ENCODE results near the gene PNPLA7. TPM values are rescaled to one million over a fixed set of nuclear protein-coding genes. Genes with fewer than 3 reads are reported as not detected.

Gene PNPLA7
- total RNA-seq, 2 experiments from 2014 or later = 1.5 to 10.2 TPM

GRCh38 chr9:137590469-137591383, 40.5 kb upstream of the PNPLA7 start, which contains the start of gene ZMYND19:
Gene ZMYND19 (minus strand): TSS chr9:137590512. CDS start chr9:137590263, 249 bp downstream.
- H3K36me3 ChIP-seq (ENCODE audit: insufficient read depth, low read length) = peaks cover 37% of the 10 kb centered on the region
- CTCF ChIA-PET (ENCODE audit: unreplicated experiment) = interaction anchor here (1.2 kb wide), 1 partner anchor 79 kb away, joined by 3 read pairs; no protein-coding TSS in a partner anchor
- H3K9me3 ChIP-seq (ENCODE audit: low read length) = no peaks in the 10 kb centered on the region
- H3K4me3 ChIP-seq (ENCODE audit: low read depth, low read length, poor library complexity, severe bottlenecking) = peak within 1 kb of the TSS; percentile 96
- no peaks in the 10 kb centered on the region for H3K9me2 ChIP-seq (ENCODE audit: insufficient read depth, low read length)
- H2AFZ ChIP-seq (ENCODE audit: low read length) = peak within 1 kb of the TSS; percentile 92; the same call in 1 of the 2 replicates
- intact Hi-C loops (cut with micrococcal nuclease; ENCODE audit: unreplicated experiment) = loop anchor here (1.0 to 2.0 kb wide), 2 partner anchors 14 to 15 kb away; partner anchors contain the start of gene ARRDC1
- H3K4me1 ChIP-seq (ENCODE audit: insufficient read depth, low read length, poor library complexity, severe bottlenecking) = peaks cover 13% of the 10 kb centered on the region
- H4K20me1 ChIP-seq (ENCODE audit: insufficient read depth, low read length) = peaks cover 8% of the 10 kb centered on the region
- H3K4me2 ChIP-seq (ENCODE audit: low read length) = peak within 1 kb of the TSS; percentile 93
- peak; percentile 93 for DNase-seq (ENCODE audit: low spot score)
- POLR2A ChIA-PET = interaction anchor here (0.5 to 1.1 kb wide), 5 partner anchors 10 to 37 kb away, joined by 3 to 7 read pairs (median 3); partner anchors contain the start of gene ARRDC1
- peak within 1 kb of the TSS; percentile 29 for H3K27ac ChIP-seq (ENCODE audit: low read depth, low read length, poor library complexity, severe bottlenecking)
- no TSS peak for BruUV-seq (replicated peaks)
- H3K79me2 ChIP-seq (ENCODE audit: insufficient read depth, low read depth, low read length) = peaks cover 15% of the 10 kb centered on the region; the same call in 1 of the 2 replicates
- TF ChIP-seq EZH2phosphoT487 (IDR thresholded peaks at IDR 0.05; ENCODE audit: borderline replicate concordance, low read depth, low read length) (no peak), CTCF (conservative IDR thresholded peaks at IDR 0.05; ENCODE audit: low read length) (no peak)

GRCh38 chr9:137590123-137590468, 39.9 kb upstream of the PNPLA7 start:
- BruUV-seq (replicated peaks) = no TSS peak
- ChIA-PET POLR2A (interaction anchor here (0.5 kb wide), 1 partner anchor 15 kb away, joined by 4 read pairs; no protein-coding TSS in a partner anchor), CTCF (ENCODE audit: unreplicated experiment) (interaction anchor here (1.2 kb wide), 1 partner anchor 79 kb away, joined by 3 read pairs; no protein-coding TSS in a partner anchor)
- DNase-seq (ENCODE audit: low spot score) = no peak
- peak overlapping the region; percentile 93; the same call in 1 of the 2 replicates for H3K4me2 ChIP-seq (ENCODE audit: low read length)
- peak overlapping the region; percentile 76 for H3K4me3 ChIP-seq (ENCODE audit: low read depth, low read length, poor library complexity, severe bottlenecking)
- H4K20me1 ChIP-seq (ENCODE audit: insufficient read depth, low read length) = peaks cover 8% of the 10 kb centered on the region
- TF ChIP-seq EZH2phosphoT487 (IDR thresholded peaks at IDR 0.05; ENCODE audit: borderline replicate concordance, low read depth, low read length) (no peak), CTCF (conservative IDR thresholded peaks at IDR 0.05; ENCODE audit: low read length) (no peak)
- intact Hi-C loops (cut with micrococcal nuclease; ENCODE audit: unreplicated experiment) = loop anchor here (1.0 to 2.0 kb wide), 2 partner anchors 13 to 15 kb away; partner anchors contain the start of gene ARRDC1
- peaks cover 43% of the 10 kb centered on the region for H3K36me3 ChIP-seq (ENCODE audit: insufficient read depth, low read length)
- peaks cover 15% of the 10 kb centered on the region; the same call in 1 of the 2 replicates for H3K79me2 ChIP-seq (ENCODE audit: insufficient read depth, low read depth, low read length)
- H3K9me3 ChIP-seq (ENCODE audit: low read length) = no peaks in the 10 kb centered on the region
- H3K9me2 ChIP-seq (ENCODE audit: insufficient read depth, low read length) = no peaks in the 10 kb centered on the region
- H3K4me1 ChIP-seq (ENCODE audit: insufficient read depth, low read length, poor library complexity, severe bottlenecking) = peaks cover 13% of the 10 kb centered on the region
- H3K27ac ChIP-seq (ENCODE audit: low read depth, low read length, poor library complexity, severe bottlenecking) = no peak overlapping the region
- no peak overlapping the region for H2AFZ ChIP-seq (ENCODE audit: low read length)
